HEK293 (cell line): ENCODE results near the gene BMERB1.
"Not testable (repeated sequence)": the region's sequence is repeated elsewhere in the genome, so short reads cannot be mapped to it uniquely, and the experiment has no call there.

Experiments used
- CTCF ChIA-PET: fragments of 350-600 bp; formaldehyde crosslinking; extraction: SDS; loops from one replicate; lab custom pipeline; 2021; ENCODE audit warnings: antibody characterized with exemption; lab: Yijun Ruan, JAX
- POLR2A ChIA-PET: fragments of 300-600 bp; formaldehyde crosslinking; extraction: SDS; loops from one replicate; lab custom pipeline; 2020; ENCODE audit warnings: antibody characterized with exemption, inconsistent platforms; lab: Yijun Ruan, JAX
- H3K27ac ChIP-seq: fragments of 200-500 bp; sonication (Bioruptor generic); 2 replicates; pipeline ENCODE4 v1.5.1; 2014; ENCODE audit warnings: low read depth, low read length, control low read depth, inconsistent platforms; ENCODE audit errors: extremely low read depth
- H3K36me3 ChIP-seq, 2 experiments: fragments of 200-500 bp in 1 of 2; sonication (Bioruptor generic) in 1 of 2; 1 replicate in 1 of 2; 2 replicates in 1 of 2; pipeline ENCODE4 v1.5.1; 2014 to 2017; ENCODE audit warnings: inconsistent platforms in 2 of 2, low read length in 2 of 2; ENCODE audit not compliant: control insufficient read depth in 2 of 2, insufficient read depth in 1 of 2
- H3K4me1 ChIP-seq: fragments of 200-500 bp; sonication (Bioruptor generic); 2 replicates; pipeline ENCODE4 v1.5.1; 2014; ENCODE audit warnings: mild to moderate bottlenecking, low read length, inconsistent platforms; ENCODE audit not compliant: control insufficient read depth, insufficient read depth
- H3K4me3 ChIP-seq: 2 replicates; pipeline ENCODE4 v1.5.1; 2011; ENCODE audit warnings: low read depth, mild to moderate bottlenecking, control low read depth, low read length, moderate library complexity
- H3K9me3 ChIP-seq: fragments of 200-500 bp; sonication (Bioruptor generic); 2 replicates; pipeline ENCODE4 v1.5.1; 2014; ENCODE audit warnings: low read depth, low read length, inconsistent platforms; ENCODE audit not compliant: control insufficient read depth, insufficient read depth
- ATF2 ChIP-seq: fragments of 450-650 bp; formaldehyde crosslinking; IDR thresholded peaks from 2 replicates; pipeline ENCODE4 v1.5.1; 2016; ENCODE audit warnings: missing biosample characterization, missing genetic modification characterization, low read depth
- EGR2 ChIP-seq: fragments of 450-650 bp; formaldehyde crosslinking; IDR thresholded peaks from 2 replicates; pipeline ENCODE4 v1.5.1; 2016; ENCODE audit warnings: low read depth, missing biosample characterization, missing genetic modification characterization
- KLF8 ChIP-seq: fragments of 450-650 bp; formaldehyde crosslinking; IDR thresholded peaks from 2 replicates; pipeline ENCODE4 v1.5.1; 2016; ENCODE audit warnings: missing biosample characterization, missing genetic modification characterization
- MEIS1 ChIP-seq: sonication (generic); formaldehyde crosslinking; IDR thresholded peaks from 2 replicates; pipeline ENCODE4 v1.8.1; 2022; ENCODE audit warnings: missing genetic modification reagents, mild to moderate bottlenecking, borderline replicate concordance
- SP2 ChIP-seq: fragments of 450-650 bp; formaldehyde crosslinking; IDR thresholded peaks from 2 replicates; pipeline ENCODE4 v1.5.1; 2016; ENCODE audit warnings: missing biosample characterization, missing genetic modification characterization
- WT1 ChIP-seq: fragments of 450-650 bp; formaldehyde crosslinking; IDR thresholded peaks from 2 replicates; pipeline ENCODE4 v1.5.1; 2016; ENCODE audit warnings: missing biosample characterization, missing genetic modification characterization
- ZNF2 ChIP-seq: fragments of 450-650 bp; formaldehyde crosslinking; IDR thresholded peaks from 2 replicates; pipeline ENCODE4 v1.5.1; 2016; ENCODE audit warnings: missing biosample characterization, missing genetic modification characterization
- ZNF302 ChIP-seq: fragments of 450-650 bp; formaldehyde crosslinking; IDR thresholded peaks from 2 replicates; pipeline ENCODE4 v1.5.1; 2016; ENCODE audit warnings: missing biosample characterization, missing genetic modification characterization, low read depth
- ZNF324 ChIP-seq: fragments of 450-650 bp; formaldehyde crosslinking; IDR thresholded peaks from 2 replicates; pipeline ENCODE4 v1.5.1; 2016; ENCODE audit warnings: missing biosample characterization, missing genetic modification characterization
- ZNF335 ChIP-seq: fragments of 450-650 bp; formaldehyde crosslinking; conservative IDR thresholded peaks from 2 replicates; pipeline ENCODE4 v1.5.1; 2016; ENCODE audit warnings: missing biosample characterization, missing genetic modification characterization
- ZNF354C ChIP-seq: fragments of 450-650 bp; formaldehyde crosslinking; IDR thresholded peaks from 2 replicates; pipeline ENCODE4 v1.5.1; 2016; ENCODE audit warnings: missing biosample characterization, missing genetic modification characterization, low read depth, borderline replicate concordance
- ZNF473 ChIP-seq: fragments of 450-650 bp; formaldehyde crosslinking; IDR thresholded peaks from 2 replicates; pipeline ENCODE4 v1.5.1; 2017; ENCODE audit warnings: missing biosample characterization, missing genetic modification characterization
- ZNF510 ChIP-seq: fragments of 450-650 bp; formaldehyde crosslinking; IDR thresholded peaks from 2 replicates; pipeline ENCODE4 v1.5.1; 2018; ENCODE audit warnings: mild to moderate bottlenecking, missing genetic modification characterization, missing biosample characterization; ENCODE audit not compliant: insufficient replicate concordance
- ZNF561 ChIP-seq: fragments of 450-650 bp; IDR thresholded peaks from 2 replicates; pipeline ENCODE4 v1.5.1; 2018; ENCODE audit warnings: missing biosample characterization, missing genetic modification characterization, borderline replicate concordance
- ZNF621 ChIP-seq: fragments of 450-650 bp; formaldehyde crosslinking; IDR thresholded peaks from 2 replicates; pipeline ENCODE4 v1.5.1; 2017; ENCODE audit warnings: missing biosample characterization, missing genetic modification characterization
- ZNF660 ChIP-seq: fragments of 450-650 bp; IDR thresholded peaks from 2 replicates; pipeline ENCODE4 v1.5.1; 2018; ENCODE audit warnings: missing biosample characterization, mild to moderate bottlenecking, missing genetic modification characterization
- ZNF664 ChIP-seq: fragments of 450-650 bp; formaldehyde crosslinking; IDR thresholded peaks from 2 replicates; pipeline ENCODE4 v1.5.1; 2016; ENCODE audit warnings: missing biosample characterization, missing genetic modification characterization
- ZNF785 ChIP-seq: fragments of 450-650 bp; formaldehyde crosslinking; IDR thresholded peaks from 2 replicates; pipeline ENCODE4 v1.5.1; 2016; ENCODE audit warnings: missing biosample characterization, missing genetic modification characterization
- TF ChIP-seq, protein P1 (sequence below): fragments of 450-650 bp; formaldehyde crosslinking; IDR thresholded peaks from 2 replicates; pipeline ENCODE4 v1.5.1; 2016; ENCODE audit warnings: missing biosample characterization, missing genetic modification characterization
- TF ChIP-seq, protein P2 (sequence below): fragments of 450-650 bp; formaldehyde crosslinking; IDR thresholded peaks from 2 replicates; pipeline ENCODE4 v1.5.1; 2016; ENCODE audit warnings: missing biosample characterization, missing genetic modification characterization
- TF ChIP-seq, protein P3 (sequence below): fragments of 450-650 bp; formaldehyde crosslinking; IDR thresholded peaks from 2 replicates; pipeline ENCODE4 v1.5.1; 2017; ENCODE audit warnings: missing biosample characterization, missing genetic modification characterization
- TF ChIP-seq, protein P4 (sequence below): fragments of 450-650 bp; formaldehyde crosslinking; IDR thresholded peaks from 2 replicates; pipeline ENCODE4 v1.5.1; 2016; ENCODE audit warnings: missing biosample characterization, missing genetic modification characterization

The BMERB1 gene

DNA sequence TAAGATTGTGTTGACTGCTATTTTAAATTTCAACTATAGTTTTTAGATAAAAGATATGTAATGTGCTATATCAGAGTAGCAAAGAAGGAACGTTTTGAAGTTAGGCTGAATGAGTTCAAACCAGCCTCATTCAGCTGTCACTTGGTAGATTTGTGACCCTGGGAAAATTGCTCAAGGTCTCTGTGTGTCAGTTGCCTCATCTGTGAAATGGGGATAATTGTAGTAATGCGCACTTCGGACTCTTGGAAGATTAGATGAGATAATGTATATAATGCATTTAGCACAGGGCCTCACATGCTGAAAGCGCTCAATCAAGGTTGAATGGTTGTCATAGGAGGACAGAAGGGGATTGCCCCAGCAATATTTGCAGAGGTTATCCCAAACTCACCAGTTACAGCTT is 4.7 kb downstream of the BMERB1 start:
- Histone ChIP-seq H3K9me3 (no peaks in the 10 kb centered on the region), H3K4me1 (no peaks in the 10 kb centered on the region), H3K27ac (no peak overlapping the region), H3K4me3 (no peak overlapping the region), H3K36me3 (no peaks in the 10 kb centered on the region)
- ChIA-PET CTCF (interaction anchor here (1.1 to 1.9 kb wide), 3 partner anchors 44 to 112 kb away, joined by 3 to 8 read pairs (median 4); partner anchors contain the start of gene MPV17L), POLR2A (no interaction called here)
- TF ChIP-seq ZNF664 (tag by site-specific recombination) (peak; percentile 97), ZNF335 (tag by site-specific recombination) (no peak), ZNF561 (tag by site-specific recombination) (no peak), ZNF354C (tag by site-specific recombination) (no peak), KLF8 (tag by site-specific recombination) (no peak), ZNF2 (tag by site-specific recombination) (no peak)
- TF ChIP-seq, protein P1, sequence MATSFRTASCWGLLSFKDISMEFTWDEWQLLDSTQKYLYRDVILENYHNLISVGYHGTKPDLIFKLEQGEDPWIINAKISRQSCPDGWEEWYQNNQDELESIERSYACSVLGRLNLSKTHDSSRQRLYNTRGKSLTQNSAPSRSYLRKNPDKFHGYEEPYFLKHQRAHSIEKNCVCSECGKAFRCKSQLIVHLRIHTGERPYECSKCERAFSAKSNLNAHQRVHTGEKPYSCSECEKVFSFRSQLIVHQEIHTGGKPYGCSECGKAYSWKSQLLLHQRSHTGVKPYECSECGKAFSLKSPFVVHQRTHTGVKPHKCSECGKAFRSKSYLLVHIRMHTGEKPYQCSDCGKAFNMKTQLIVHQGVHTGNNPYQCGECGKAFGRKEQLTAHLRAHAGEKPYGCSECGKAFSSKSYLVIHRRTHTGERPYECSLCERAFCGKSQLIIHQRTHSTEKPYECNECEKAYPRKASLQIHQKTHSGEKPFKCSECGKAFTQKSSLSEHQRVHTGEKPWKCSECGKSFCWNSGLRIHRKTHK (tag by site-specific recombination): no peak
- TF ChIP-seq, protein P2, sequence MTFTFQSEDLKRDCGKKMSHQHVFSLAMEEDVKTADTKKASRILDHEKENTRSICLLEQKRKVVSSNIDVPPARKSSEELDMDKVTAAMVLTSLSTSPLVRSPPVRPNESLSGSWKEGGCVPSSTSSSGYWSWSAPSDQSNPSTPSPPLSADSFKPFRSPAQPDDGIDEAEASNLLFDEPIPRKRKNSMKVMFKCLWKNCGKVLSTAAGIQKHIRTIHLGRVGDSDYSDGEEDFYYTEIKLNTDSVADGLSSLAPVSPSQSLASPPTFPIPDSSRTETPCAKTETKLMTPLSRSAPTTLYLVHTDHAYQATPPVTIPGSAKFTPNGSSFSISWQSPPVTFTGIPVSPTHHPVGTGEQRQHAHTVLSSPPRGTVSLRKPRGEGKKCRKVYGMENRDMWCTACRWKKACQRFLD: no peak
- TF ChIP-seq, protein P3, sequence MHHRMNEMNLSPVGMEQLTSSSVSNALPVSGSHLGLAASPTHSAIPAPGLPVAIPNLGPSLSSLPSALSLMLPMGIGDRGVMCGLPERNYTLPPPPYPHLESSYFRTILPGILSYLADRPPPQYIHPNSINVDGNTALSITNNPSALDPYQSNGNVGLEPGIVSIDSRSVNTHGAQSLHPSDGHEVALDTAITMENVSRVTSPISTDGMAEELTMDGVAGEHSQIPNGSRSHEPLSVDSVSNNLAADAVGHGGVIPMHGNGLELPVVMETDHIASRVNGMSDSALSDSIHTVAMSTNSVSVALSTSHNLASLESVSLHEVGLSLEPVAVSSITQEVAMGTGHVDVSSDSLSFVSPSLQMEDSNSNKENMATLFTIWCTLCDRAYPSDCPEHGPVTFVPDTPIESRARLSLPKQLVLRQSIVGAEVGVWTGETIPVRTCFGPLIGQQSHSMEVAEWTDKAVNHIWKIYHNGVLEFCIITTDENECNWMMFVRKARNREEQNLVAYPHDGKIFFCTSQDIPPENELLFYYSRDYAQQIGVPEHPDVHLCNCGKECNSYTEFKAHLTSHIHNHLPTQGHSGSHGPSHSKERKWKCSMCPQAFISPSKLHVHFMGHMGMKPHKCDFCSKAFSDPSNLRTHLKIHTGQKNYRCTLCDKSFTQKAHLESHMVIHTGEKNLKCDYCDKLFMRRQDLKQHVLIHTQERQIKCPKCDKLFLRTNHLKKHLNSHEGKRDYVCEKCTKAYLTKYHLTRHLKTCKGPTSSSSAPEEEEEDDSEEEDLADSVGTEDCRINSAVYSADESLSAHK: no peak

GRCh38 chr16:15439521-15439920 is 5.1 kb downstream of the BMERB1 start:
- H3K9me3 ChIP-seq: no peaks in the 10 kb centered on the region
- ChIA-PET POLR2A (no interaction called here), CTCF (interaction anchor here (1.1 to 1.9 kb wide), 3 partner anchors 44 to 111 kb away, joined by 3 to 8 read pairs (median 4); partner anchors contain the start of gene MPV17L)
- H3K4me3 ChIP-seq: no peak overlapping the region
- H3K4me1 ChIP-seq: no peaks in the 10 kb centered on the region
- no peaks in the 10 kb centered on the region for H3K36me3 ChIP-seq
- no peak overlapping the region for H3K27ac ChIP-seq
- TF ChIP-seq ZNF621 (tag by site-specific recombination): no peak
- no peak for TF ChIP-seq ZNF660 (tag by site-specific recombination)

DNA sequence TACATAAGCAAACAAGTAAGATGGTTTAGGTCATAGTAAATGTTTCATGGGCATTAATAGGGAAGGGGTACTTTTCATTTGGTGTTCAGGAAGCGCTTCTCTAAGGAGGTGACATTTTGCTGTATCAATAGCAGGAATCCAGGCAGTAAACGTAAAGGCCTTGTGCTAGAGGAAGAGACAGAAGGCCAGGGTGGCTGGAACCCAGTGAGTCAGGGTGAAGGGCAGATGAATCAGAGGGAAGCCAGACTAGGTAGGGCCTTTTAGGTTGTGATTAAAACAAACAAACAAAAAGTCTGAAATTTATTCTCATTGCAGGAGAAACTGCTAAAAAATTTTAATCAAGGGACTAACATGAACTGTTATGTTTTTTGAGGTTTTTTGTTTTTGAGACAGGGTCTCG is 6.5 kb downstream of the BMERB1 start:
- no peaks in the 10 kb centered on the region for H3K36me3 ChIP-seq
- no peak overlapping the region for H3K4me3 ChIP-seq
- TF ChIP-seq ZNF473 (tag by site-specific recombination): no peak
- no peak for TF ChIP-seq MEIS1
- no peak for TF ChIP-seq WT1 (tag by site-specific recombination)
- no peak for TF ChIP-seq ZNF785 (tag by site-specific recombination)
- no peak for TF ChIP-seq ZNF324 (tag by site-specific recombination)
- TF ChIP-seq ATF2 (tag by site-specific recombination): no peak
- no peak for TF ChIP-seq SP2 (tag by site-specific recombination)
- TF ChIP-seq ZNF510 (tag by site-specific recombination): no peak
- no peak for TF ChIP-seq EGR2 (tag by site-specific recombination)
- TF ChIP-seq ZNF302: no peak
- TF ChIP-seq, protein P4, sequence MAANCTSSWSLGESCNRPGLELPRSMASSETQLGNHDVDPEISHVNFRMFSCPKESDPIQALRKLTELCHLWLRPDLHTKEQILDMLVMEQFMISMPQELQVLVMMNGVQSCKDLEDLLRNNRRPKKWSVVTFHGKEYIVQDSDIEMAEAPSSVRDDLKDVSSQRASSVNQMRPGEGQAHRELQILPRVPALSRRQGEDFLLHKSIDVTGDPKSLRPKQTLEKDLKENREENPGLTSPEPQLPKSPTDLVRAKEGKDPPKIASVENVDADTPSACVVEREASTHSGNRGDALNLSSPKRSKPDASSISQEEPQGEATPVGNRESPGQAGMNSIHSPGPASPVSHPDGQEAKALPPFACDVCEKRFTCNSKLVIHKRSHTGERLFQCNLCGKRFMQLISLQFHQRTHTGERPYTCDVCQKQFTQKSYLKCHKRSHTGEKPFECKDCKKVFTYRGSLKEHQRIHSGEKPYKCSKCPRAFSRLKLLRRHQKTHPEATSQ (tag by site-specific recombination): no peak
- ChIA-PET POLR2A (no interaction called here), CTCF (interaction anchor here (0.7 kb wide), 1 partner anchor 13 kb away, joined by 3 read pairs; no protein-coding TSS in a partner anchor)
- no peaks in the 10 kb centered on the region for H3K9me3 ChIP-seq
- H3K27ac ChIP-seq: no peak overlapping the region
- no peaks in the 10 kb centered on the region for H3K4me1 ChIP-seq

- H3K4me3 ChIP-seq, H3K4me1 ChIP-seq, H3K27ac ChIP-seq, H3K9me3 ChIP-seq, H3K36me3 ChIP-seq, POLR2A ChIA-PET: not testable (repeated sequence)
- CTCF ChIA-PET: interaction anchor here (0.6 kb wide), 1 partner anchor 252 kb away, joined by 6 read pairs; no protein-coding TSS in a partner anchor
Measured at GRCh38 chr16:15442140-15442539, 7.8 kb downstream of the BMERB1 start.
